Measurements from ENCODE around the gene MAN1A1. TPM values are rescaled to one million over a fixed set of nuclear protein-coding genes. Genes with fewer than 3 reads are reported as not detected.

MAN1A1 gene
- total RNA-seq (2022; extraction: Qiagen RNA extraction; ENCODE audit: low read depth): 0.02 to 0.14 TPM (median 0.06 TPM) in 4 of 5 replicates, not detected in the other

GRCh38 chr6:119349361-119350201 lies at the start of gene MAN1A1:
Gene MAN1A1, minus strand, starts transcription at chr6:119349761. Its CDS starts 696 bp downstream, at chr6:119349065.

